GM06990 (cell line): Measurements from ENCODE around the gene CACNB4.
A peak's percentile ranks its signal among the peaks of the same experiment; 100 is the strongest.

Experiments
- DNase-seq: peaks from one replicate; pipeline ENCODE4 v3.0.0-alpha.2; 2011; ENCODE audit not compliant: insufficient read length; ENCODE audit errors: extremely low read depth
- H3K27me3 ChIP-seq: replicated peaks from 2 replicates; pipeline ENCODE4 v1.6.0; 2011; ENCODE audit warnings: low read length; ENCODE audit not compliant: control insufficient read depth, insufficient read depth
- H3K36me3 ChIP-seq: 2 replicates; pipeline ENCODE4 v1.5.1; 2011; ENCODE audit warnings: low read length; ENCODE audit not compliant: control insufficient read depth, insufficient read depth
- H3K4me3 ChIP-seq: replicated peaks from 2 replicates; pipeline ENCODE4 v1.5.1; 2011; ENCODE audit warnings: low read depth, mild to moderate bottlenecking, control low read depth, low read length
- CTCF ChIP-seq: IDR thresholded peaks from 2 replicates; pipeline ENCODE4 v1.5.1; 2011; ENCODE audit warnings: low read length, control low read depth, mild to moderate bottlenecking, inconsistent platforms; ENCODE audit not compliant: insufficient read depth, poor library complexity, severe bottlenecking

Gene CACNB4

GRCh38 chr2:151819920-151820319, 278.9 kb downstream of the CACNB4 start:
- H3K4me3 ChIP-seq = no peak overlapping the region
- DNase-seq = peak; percentile 40
- no peak for TF ChIP-seq CTCF
- H3K36me3 ChIP-seq = peaks cover 3% of the 10 kb centered on the region
- no peaks in the 10 kb centered on the region for H3K27me3 ChIP-seq

GRCh38 chr2:151817929-151818328, 280.9 kb downstream of the CACNB4 start:
- no peak for DNase-seq
- H3K27me3 ChIP-seq = no peaks in the 10 kb centered on the region
- TF ChIP-seq CTCF = no peak
- peaks cover 4% of the 10 kb centered on the region for H3K36me3 ChIP-seq
- H3K4me3 ChIP-seq = no peak overlapping the region

- Histone ChIP-seq H3K27me3 (no peaks in the 10 kb centered on the region), H3K36me3 (peaks cover 8% of the 10 kb centered on the region), H3K4me3 (no peak overlapping the region)
- TF ChIP-seq CTCF = no peak
- DNase-seq = no peak
These were observed 282.0 kb downstream of the CACNB4 start for GRCh38 chr2:151816843-151817242.

GRCh38 chr2:151815821-151816489, 282.9 kb downstream of the CACNB4 start:
- peaks cover 8% of the 10 kb centered on the region for H3K36me3 ChIP-seq
- DNase-seq = no peak
- H3K4me3 ChIP-seq = no peak overlapping the region
- H3K27me3 ChIP-seq = no peaks in the 10 kb centered on the region
- TF ChIP-seq CTCF = no peak

- Histone ChIP-seq H3K27me3 (no peaks in the 10 kb centered on the region), H3K36me3 (peaks cover 8% of the 10 kb centered on the region), H3K4me3 (no peak overlapping the region)
- TF ChIP-seq CTCF = no peak
- no peak for DNase-seq
These were observed 288.4 kb downstream of the CACNB4 start for GRCh38 chr2:151810489-151810888.

- no peak for DNase-seq
- Histone ChIP-seq H3K4me3 (no peak overlapping the region), H3K36me3 (peaks cover 8% of the 10 kb centered on the region), H3K27me3 (no peaks in the 10 kb centered on the region)
- TF ChIP-seq CTCF = no peak
These were observed 289.8 kb downstream of the CACNB4 start for GRCh38 chr2:151809073-151809383.
